Superior temporal gyrus (tissue), 1 donor: ENCODE measurements around the gene BMERB1.
A peak's percentile ranks its signal among the peaks of the same experiment; 100 is the strongest.
"Not testable (repeated sequence)": the region's sequence is repeated elsewhere in the genome, so short reads cannot be mapped to it uniquely, and the experiment has no call there.

Experiments used
- DNase-seq: peaks from one replicate; pipeline ENCODE4 v3.0.0-alpha.2; 2016; ENCODE audit errors: extremely low spot score

The BMERB1 gene

GRCh38 chr16:15593235-15593634 lies 158.8 kb downstream of the BMERB1 start:
- no peak for DNase-seq

GRCh38 chr16:15594711-15595320 lies 160.4 kb downstream of the BMERB1 start:
- no peak for DNase-seq

- no peak for DNase-seq
Observed at GRCh38 chr16:15597135-15597534, 162.7 kb downstream of the BMERB1 start.

- DNase-seq, result no peak
Observed at GRCh38 chr16:15597822-15598647, 163.6 kb downstream of the BMERB1 start.

GRCh38 chr16:15598648-15599190 lies 164.3 kb downstream of the BMERB1 start:
- no peak for DNase-seq

GRCh38 chr16:15599303-15600070 lies 165.1 kb downstream of the BMERB1 start:
- no peak for DNase-seq

GRCh38 chr16:15601212-15601879 lies 167.0 kb downstream of the BMERB1 start:
- DNase-seq, result no peak

GRCh38 chr16:15602285-15603044 lies 168.1 kb downstream of the BMERB1 start:
- no peak for DNase-seq

GRCh38 chr16:15604460-15605440 lies 170.4 kb downstream of the BMERB1 start:
- DNase-seq, result peak; percentile 60

GRCh38 chr16:15605839-15606517 lies 171.6 kb downstream of the BMERB1 start:
- no peak for DNase-seq

GRCh38 chr16:15606518-15607220 lies 172.3 kb downstream of the BMERB1 start:
- no peak for DNase-seq

GRCh38 chr16:15607221-15607699 lies 172.9 kb downstream of the BMERB1 start:
- DNase-seq, result not testable (repeated sequence)

GRCh38 chr16:15607700-15608396 lies 173.5 kb downstream of the BMERB1 start:
- no peak for DNase-seq

GRCh38 chr16:15608398-15609285 lies 174.3 kb downstream of the BMERB1 start:
- no peak for DNase-seq

- no peak for DNase-seq
Observed at GRCh38 chr16:15609286-15609649, 174.9 kb downstream of the BMERB1 start.

GRCh38 chr16:15610369-15610871 lies 176.0 kb downstream of the BMERB1 start:
- DNase-seq, result no peak

GRCh38 chr16:15611610-15612009 lies 177.2 kb downstream of the BMERB1 start:
- no peak for DNase-seq
